ENCODE data around the gene IL6.
"Not testable (repeated sequence)": the region's sequence is repeated elsewhere in the genome, so short reads cannot be mapped to it uniquely, and the experiment has no call there.

The IL6 gene

GRCh38 chr7:22726907-22727713 lies at the start of gene IL6:
Gene IL6, plus strand, starts transcription at chr7:22727200. Its CDS starts 63 bp downstream, at chr7:22727263.
- peak; percentile 23 for DNase-seq

GRCh38 chr7:22677263-22677662 lies 49.7 kb upstream of the IL6 start:
- not testable (repeated sequence) for DNase-seq

GRCh38 chr7:22677680-22678079 lies 49.3 kb upstream of the IL6 start:
- DNase-seq, result no peak

- DNase-seq, result no peak
Observed at GRCh38 chr7:22680482-22680911, 46.5 kb upstream of the IL6 start.

- DNase-seq, result no peak
Observed at GRCh38 chr7:22681312-22681711, 45.7 kb upstream of the IL6 start.

GRCh38 chr7:22681852-22682657 lies 44.9 kb upstream of the IL6 start:
- DNase-seq, result no peak

- DNase-seq, result no peak
Observed at GRCh38 chr7:22683379-22683778, 43.6 kb upstream of the IL6 start.

- no peak for DNase-seq
Observed at GRCh38 chr7:22686620-22687019, 40.4 kb upstream of the IL6 start.

- no peak for DNase-seq
Observed at GRCh38 chr7:22688084-22688483, 38.9 kb upstream of the IL6 start.

- DNase-seq, result not testable (repeated sequence)
Observed at GRCh38 chr7:22688934-22689333, 38.1 kb upstream of the IL6 start.

GRCh38 chr7:22694597-22695207 lies 32.3 kb upstream of the IL6 start:
- no peak for DNase-seq

- no peak for DNase-seq
Observed at GRCh38 chr7:22695476-22696132, 31.4 kb upstream of the IL6 start.

GRCh38 chr7:22696541-22697228 lies 30.3 kb upstream of the IL6 start:
- peak; percentile 7 for DNase-seq

GRCh38 chr7:22697322-22697859 lies 29.6 kb upstream of the IL6 start:
- no peak for DNase-seq

- no peak for DNase-seq
Observed at GRCh38 chr7:22697876-22698606, 29.0 kb upstream of the IL6 start.

GRCh38 chr7:22698767-22699166 lies 28.2 kb upstream of the IL6 start:
- DNase-seq, result no peak

GRCh38 chr7:22700559-22701002 lies 26.4 kb upstream of the IL6 start:
- no peak for DNase-seq

GRCh38 chr7:22702516-22702915 lies 24.5 kb upstream of the IL6 start:
- no peak for DNase-seq

- DNase-seq, result not testable (repeated sequence)
Observed at GRCh38 chr7:22703107-22703855, 23.7 kb upstream of the IL6 start.

GRCh38 chr7:22703978-22704610 lies 22.9 kb upstream of the IL6 start:
- DNase-seq, result not testable (repeated sequence)
